Progenitor cell of endocrine pancreas (in vitro differentiated cells): ENCODE results near the gene SFPQ. TPM values are rescaled to one million over a fixed set of nuclear protein-coding genes. Genes with fewer than 3 reads are reported as not detected.

Experiments used
- DNase-seq: peaks from one replicate; pipeline ENCODE4 v3.0.0; 2021; ENCODE audit warnings: low spot score; ENCODE audit not compliant: unreplicated experiment
- H3K27ac Mint-ChIP-seq: 2 replicates; pipeline ENCODE4 v1.8.0; 2021; ENCODE audit warnings: mild to moderate bottlenecking, moderate library complexity, mixed read lengths
- H3K27me3 Mint-ChIP-seq: 2 replicates; pipeline ENCODE4 v1.8.0; 2021; ENCODE audit warnings: mixed read lengths
- H3K36me3 Mint-ChIP-seq: 2 replicates; pipeline ENCODE4 v1.8.0; 2022; ENCODE audit warnings: mixed read lengths; ENCODE audit not compliant: insufficient read depth
- H3K4me1 Mint-ChIP-seq: 2 replicates; pipeline ENCODE4 v1.8.0; 2021; ENCODE audit warnings: low read depth, mixed read lengths
- H3K4me3 Mint-ChIP-seq: 2 replicates; pipeline ENCODE4 v1.8.0; 2021; ENCODE audit warnings: low read depth, mild to moderate bottlenecking, moderate library complexity, mixed read lengths
- H3K9me3 Mint-ChIP-seq: 2 replicates; pipeline ENCODE4 v1.8.0; 2021; ENCODE audit warnings: low read depth, mixed read lengths
- total RNA-seq: library from RNA; stranded (reverse); gene quantifications from 2 replicates; pipeline ENCODE4 v1.2.1, GENCODE V29; 2021
- TF ChIP-seq, protein P1 (sequence below): fragments of 200-600 bp; sonication (generic); IDR thresholded peaks from one replicate; pipeline ENCODE4 v1.5.0; 2021; ENCODE audit warnings: antibody characterized with exemption, mild to moderate bottlenecking; ENCODE audit not compliant: unreplicated experiment

Gene SFPQ
- total RNA-seq, 1 donor from 2014 or later = 653 TPM

DNA sequence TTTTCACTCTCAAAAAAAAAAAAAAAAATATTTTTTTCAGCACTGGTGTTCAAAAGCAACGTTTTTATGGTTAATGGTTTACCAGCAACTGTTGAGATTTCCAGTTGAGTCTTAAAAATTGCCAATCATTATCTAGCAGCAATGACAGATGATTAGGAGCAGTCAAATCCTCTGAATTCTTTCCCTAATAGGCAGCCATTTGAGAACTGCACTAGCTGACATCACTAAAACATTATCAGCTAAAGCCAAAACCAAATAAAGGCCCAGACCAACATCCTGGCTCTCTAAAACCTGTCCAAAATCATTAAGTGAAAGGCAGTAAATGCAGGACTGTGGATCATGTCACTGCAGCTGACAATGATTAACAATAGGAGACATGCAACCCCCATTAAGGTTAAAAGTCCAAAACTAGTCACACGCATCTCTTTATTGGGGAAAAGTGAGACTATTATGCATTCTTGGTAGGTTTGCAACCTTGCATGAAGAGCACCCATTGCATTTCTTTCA, 14.0 kb downstream of the SFPQ start:
- DNase-seq = no peak
- H3K36me3 Mint-ChIP-seq = peaks cover 41% of the 10 kb centered on the region
- H3K27me3 Mint-ChIP-seq = no peaks in the 10 kb centered on the region
- no peak overlapping the region for H3K4me3 Mint-ChIP-seq
- TF ChIP-seq, protein P1, sequence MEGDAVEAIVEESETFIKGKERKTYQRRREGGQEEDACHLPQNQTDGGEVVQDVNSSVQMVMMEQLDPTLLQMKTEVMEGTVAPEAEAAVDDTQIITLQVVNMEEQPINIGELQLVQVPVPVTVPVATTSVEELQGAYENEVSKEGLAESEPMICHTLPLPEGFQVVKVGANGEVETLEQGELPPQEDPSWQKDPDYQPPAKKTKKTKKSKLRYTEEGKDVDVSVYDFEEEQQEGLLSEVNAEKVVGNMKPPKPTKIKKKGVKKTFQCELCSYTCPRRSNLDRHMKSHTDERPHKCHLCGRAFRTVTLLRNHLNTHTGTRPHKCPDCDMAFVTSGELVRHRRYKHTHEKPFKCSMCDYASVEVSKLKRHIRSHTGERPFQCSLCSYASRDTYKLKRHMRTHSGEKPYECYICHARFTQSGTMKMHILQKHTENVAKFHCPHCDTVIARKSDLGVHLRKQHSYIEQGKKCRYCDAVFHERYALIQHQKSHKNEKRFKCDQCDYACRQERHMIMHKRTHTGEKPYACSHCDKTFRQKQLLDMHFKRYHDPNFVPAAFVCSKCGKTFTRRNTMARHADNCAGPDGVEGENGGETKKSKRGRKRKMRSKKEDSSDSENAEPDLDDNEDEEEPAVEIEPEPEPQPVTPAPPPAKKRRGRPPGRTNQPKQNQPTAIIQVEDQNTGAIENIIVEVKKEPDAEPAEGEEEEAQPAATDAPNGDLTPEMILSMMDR = no peak
- peaks cover 56% of the 10 kb centered on the region for H3K4me1 Mint-ChIP-seq
- peak overlapping the region; percentile 88 for H3K27ac Mint-ChIP-seq
- no peaks in the 10 kb centered on the region for H3K9me3 Mint-ChIP-seq

DNA sequence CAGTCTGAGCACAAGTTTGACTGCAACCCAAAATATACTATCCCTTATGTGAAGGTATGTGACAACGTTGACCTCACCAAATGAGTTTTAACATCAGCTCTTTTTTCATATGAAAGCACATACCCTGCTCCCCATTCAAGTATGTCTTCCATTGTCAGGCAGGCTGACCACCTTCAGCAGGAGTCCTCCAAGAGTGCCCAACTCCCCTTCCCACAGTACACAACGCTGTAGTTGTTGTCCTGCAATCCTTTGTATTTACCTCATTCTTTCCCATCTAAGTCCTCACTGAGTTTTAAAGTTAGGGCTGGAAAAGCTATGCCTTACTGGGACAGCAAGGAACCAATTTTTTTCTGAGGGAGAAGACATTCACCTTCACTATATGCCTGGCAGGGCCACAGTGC, 14.7 kb downstream of the SFPQ start:
- H3K9me3 Mint-ChIP-seq = no peaks in the 10 kb centered on the region
- H3K4me3 Mint-ChIP-seq = no peak overlapping the region
- H3K27me3 Mint-ChIP-seq = no peaks in the 10 kb centered on the region
- H3K4me1 Mint-ChIP-seq = peaks cover 53% of the 10 kb centered on the region
- DNase-seq = no peak
- peaks cover 37% of the 10 kb centered on the region for H3K36me3 Mint-ChIP-seq
- H3K27ac Mint-ChIP-seq = peak overlapping the region; percentile 88
- TF ChIP-seq, protein P1 = no peak

DNA sequence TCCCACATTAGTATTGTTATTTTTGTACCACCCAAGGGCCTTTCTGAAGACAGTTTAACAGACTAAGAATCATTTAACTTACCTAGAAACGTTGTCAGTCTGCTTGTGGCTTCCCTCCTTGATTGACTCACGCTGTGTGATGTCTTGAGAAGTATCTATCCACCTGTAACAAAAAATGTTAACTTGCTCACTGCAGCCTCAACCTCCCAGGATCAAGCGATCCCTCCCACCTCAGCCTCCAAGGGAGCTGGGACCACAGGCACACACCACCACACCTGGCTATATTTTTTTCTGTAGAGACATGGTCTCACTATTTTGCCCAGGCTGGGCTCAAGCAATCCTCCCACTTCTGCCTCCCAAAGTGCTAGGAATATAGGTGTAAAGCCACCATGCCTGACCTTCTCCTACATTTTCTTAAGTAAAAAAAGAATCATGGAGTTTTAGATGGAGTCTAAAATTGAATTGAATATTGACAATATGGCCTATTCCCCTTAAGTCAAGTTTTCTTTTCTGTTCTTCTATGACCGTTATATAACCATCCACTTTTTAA, 15.6 kb downstream of the SFPQ start:
- Mint-ChIP-seq H3K4me3 (no peak overlapping the region), H3K4me1 (peaks cover 45% of the 10 kb centered on the region), H3K27ac (peak overlapping the region; percentile 67), H3K27me3 (no peaks in the 10 kb centered on the region), H3K36me3 (peaks cover 31% of the 10 kb centered on the region), H3K9me3 (no peaks in the 10 kb centered on the region)
- TF ChIP-seq, protein P1 = no peak
- no peak for DNase-seq

DNA sequence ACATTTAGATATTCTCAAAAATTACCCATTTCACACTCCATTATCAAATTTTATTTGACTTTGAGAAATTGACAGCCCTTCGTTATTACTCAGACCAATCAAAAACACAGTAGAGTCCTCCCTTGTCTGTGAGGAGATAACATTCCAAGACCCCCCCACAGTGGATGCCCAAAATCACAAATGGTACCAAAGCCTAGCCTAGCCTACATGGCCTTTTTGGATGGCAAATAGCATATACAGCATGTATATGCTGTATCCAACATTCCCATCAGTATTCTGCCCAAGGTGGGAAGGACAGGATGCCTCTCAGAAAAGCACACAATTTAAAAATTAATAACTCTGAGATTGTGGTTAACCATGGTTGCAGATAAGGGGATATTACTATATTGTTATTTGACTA, 17.3 kb downstream of the SFPQ start:
- H3K9me3 Mint-ChIP-seq = no peaks in the 10 kb centered on the region
- H3K27me3 Mint-ChIP-seq = no peaks in the 10 kb centered on the region
- no peak overlapping the region for H3K4me3 Mint-ChIP-seq
- H3K27ac Mint-ChIP-seq = peak overlapping the region; percentile 64
- H3K4me1 Mint-ChIP-seq = peaks cover 34% of the 10 kb centered on the region
- TF ChIP-seq, protein P1 = no peak
- no peak for DNase-seq
- H3K36me3 Mint-ChIP-seq = peaks cover 24% of the 10 kb centered on the region

DNA sequence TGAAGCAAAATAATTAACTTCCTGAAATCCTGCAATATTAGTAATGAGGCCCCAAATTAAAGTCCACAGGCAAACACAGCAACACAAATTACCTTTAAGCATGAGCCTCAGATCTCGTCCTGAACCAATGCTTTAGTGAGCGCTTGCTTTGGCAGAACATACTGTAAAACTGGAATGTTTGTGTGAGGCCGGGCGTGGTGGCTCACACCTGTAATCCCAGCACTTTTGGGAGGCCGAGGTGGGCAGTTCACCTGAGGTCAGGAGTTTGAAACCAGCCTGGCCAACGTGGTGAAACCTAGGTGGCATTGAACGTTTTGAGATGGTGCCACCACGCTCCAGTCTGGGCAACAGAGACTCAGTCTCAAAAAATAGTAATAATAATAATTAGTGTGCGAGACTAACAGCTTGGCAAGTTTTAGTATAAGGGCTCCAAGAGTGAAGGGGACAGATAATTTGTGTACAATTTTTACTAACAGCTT, 17.8 kb downstream of the SFPQ start:
- Mint-ChIP-seq H3K4me1 (peaks cover 30% of the 10 kb centered on the region), H3K27me3 (no peaks in the 10 kb centered on the region), H3K9me3 (no peaks in the 10 kb centered on the region), H3K27ac (peak overlapping the region; percentile 71), H3K4me3 (no peak overlapping the region), H3K36me3 (peaks cover 24% of the 10 kb centered on the region)
- TF ChIP-seq, protein P1 = no peak
- DNase-seq = no peak
